GM23248 (cell line): ENCODE results near the gene TP63.

Experiments used
- EZH2 ChIP-seq: fragments of 200-600 bp; sonication (generic); IDR thresholded peaks from 2 replicates; pipeline ENCODE4 v1.6.1; 2018; ENCODE audit warnings: antibody characterized with exemption, mild to moderate bottlenecking; ENCODE audit not compliant: insufficient read depth, poor library complexity, severe bottlenecking
- EZH2phosphoT487 ChIP-seq: fragments of 200-600 bp; sonication (generic); IDR thresholded peaks from 2 replicates; pipeline ENCODE4 v1.6.1; 2018; ENCODE audit warnings: antibody characterized with exemption, moderate library complexity, mild to moderate bottlenecking, low read depth; ENCODE audit not compliant: insufficient read depth

DNA sequence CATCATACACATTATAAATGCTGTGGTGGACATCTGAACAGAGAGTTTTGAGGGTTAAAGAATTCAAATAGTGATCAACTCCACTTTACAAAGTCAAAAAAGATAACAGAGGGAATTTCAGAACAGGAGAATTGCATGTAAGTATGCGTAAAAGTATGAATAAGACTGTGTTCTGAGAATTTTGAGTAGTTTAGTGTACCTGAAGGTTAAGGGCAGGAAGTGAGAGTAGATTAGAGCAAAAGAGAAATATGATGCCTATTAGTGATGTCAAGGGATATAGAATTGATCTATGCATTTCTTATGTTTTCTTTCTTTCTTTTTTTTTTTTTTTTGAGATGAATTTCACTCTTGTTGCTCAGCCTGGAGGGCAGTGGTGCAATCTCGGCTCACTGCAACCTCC is 53.1 kb downstream of the TP63 start:
- TF ChIP-seq EZH2phosphoT487 (no peak), EZH2 (no peak)
